ENCODE results near the gene NPFFR1. TPM values are rescaled to one million over a fixed set of nuclear protein-coding genes. Genes with fewer than 3 reads are reported as not detected.

Gene NPFFR1
- total RNA-seq, 1 donor from 2014 or later: not detected

GRCh38 chr10:70297224-70297623 lies 13.4 kb upstream of the NPFFR1 start:
- H3K9me3 ChIP-seq (ENCODE audit: low read depth): no peaks in the 10 kb centered on the region
- Mint-ChIP-seq H3K36me3 (no peaks in the 10 kb centered on the region), H3K27ac (peak overlapping the region; percentile 61), H3K4me3 (no peak overlapping the region), H3K4me1 (peaks cover 4% of the 10 kb centered on the region), H3K9me3 (no peaks in the 10 kb centered on the region), H3K27me3 (ENCODE audit: insufficient read depth, low read depth) (peaks cover 2% of the 10 kb centered on the region)
- no peak overlapping the region for H3K9ac ChIP-seq
- no peak overlapping the region for H3K4me2 ChIP-seq
- H3K27ac ChIP-seq: no peak overlapping the region
- peaks cover 5% of the 10 kb centered on the region for H4K20me1 ChIP-seq (ENCODE audit: low read depth)
- no peaks in the 10 kb centered on the region for H3K27me3 ChIP-seq
- H3K79me2 ChIP-seq (ENCODE audit: low read depth): no peaks in the 10 kb centered on the region
- H3K4me1 ChIP-seq: no peaks in the 10 kb centered on the region
- no peak overlapping the region for H3K4me3 ChIP-seq
- DNase-seq (ENCODE audit: low spot score): no peak
- TF ChIP-seq EZH2 (IDR thresholded peaks at IDR 0.05) (no peak), EZH2phosphoT487 (IDR thresholded peaks at IDR 0.05) (no peak)
- TF ChIP-seq, protein P1, sequence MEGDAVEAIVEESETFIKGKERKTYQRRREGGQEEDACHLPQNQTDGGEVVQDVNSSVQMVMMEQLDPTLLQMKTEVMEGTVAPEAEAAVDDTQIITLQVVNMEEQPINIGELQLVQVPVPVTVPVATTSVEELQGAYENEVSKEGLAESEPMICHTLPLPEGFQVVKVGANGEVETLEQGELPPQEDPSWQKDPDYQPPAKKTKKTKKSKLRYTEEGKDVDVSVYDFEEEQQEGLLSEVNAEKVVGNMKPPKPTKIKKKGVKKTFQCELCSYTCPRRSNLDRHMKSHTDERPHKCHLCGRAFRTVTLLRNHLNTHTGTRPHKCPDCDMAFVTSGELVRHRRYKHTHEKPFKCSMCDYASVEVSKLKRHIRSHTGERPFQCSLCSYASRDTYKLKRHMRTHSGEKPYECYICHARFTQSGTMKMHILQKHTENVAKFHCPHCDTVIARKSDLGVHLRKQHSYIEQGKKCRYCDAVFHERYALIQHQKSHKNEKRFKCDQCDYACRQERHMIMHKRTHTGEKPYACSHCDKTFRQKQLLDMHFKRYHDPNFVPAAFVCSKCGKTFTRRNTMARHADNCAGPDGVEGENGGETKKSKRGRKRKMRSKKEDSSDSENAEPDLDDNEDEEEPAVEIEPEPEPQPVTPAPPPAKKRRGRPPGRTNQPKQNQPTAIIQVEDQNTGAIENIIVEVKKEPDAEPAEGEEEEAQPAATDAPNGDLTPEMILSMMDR (IDR thresholded peaks at IDR 0.05): no peak
- no peak overlapping the region for H2AFZ ChIP-seq (replicated peaks)
- H3K36me3 ChIP-seq: no peaks in the 10 kb centered on the region
- peaks cover 5% of the 10 kb centered on the region for H3F3A ChIP-seq (ENCODE audit: low read depth)

DNA sequence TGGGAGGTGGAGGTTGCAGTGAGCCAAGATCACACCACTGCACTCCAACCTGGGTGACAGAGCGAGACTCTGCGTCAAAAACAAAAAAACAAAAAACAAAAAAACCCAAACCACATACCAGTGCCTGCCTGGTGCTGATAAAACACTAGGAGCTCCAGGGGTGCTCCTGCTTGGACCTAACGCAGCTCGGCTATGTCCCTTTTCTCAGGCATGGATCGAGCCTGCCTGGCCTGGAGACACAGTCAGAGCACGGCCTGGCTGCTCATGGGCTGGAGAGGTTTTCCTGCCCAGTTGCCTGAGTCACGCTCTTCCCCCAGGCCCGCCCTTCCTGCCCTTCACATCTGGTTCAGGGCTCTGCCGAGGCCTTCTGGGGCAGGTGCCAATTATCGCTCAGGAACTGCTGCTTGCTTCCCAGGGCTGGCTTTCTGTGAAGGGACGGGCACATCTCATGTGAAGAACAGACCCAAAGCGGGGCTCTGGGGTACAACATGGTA lies 12.6 kb upstream of the NPFFR1 start:
- H3K27me3 Mint-ChIP-seq (ENCODE audit: insufficient read depth, low read depth): peaks cover 2% of the 10 kb centered on the region
- H3K4me1 ChIP-seq: no peaks in the 10 kb centered on the region
- H3K4me3 Mint-ChIP-seq: no peak overlapping the region
- peaks cover 5% of the 10 kb centered on the region for H4K20me1 ChIP-seq (ENCODE audit: low read depth)
- H2AFZ ChIP-seq (replicated peaks): no peak overlapping the region
- TF ChIP-seq, protein P1 (IDR thresholded peaks at IDR 0.05): no peak
- no peak for TF ChIP-seq EZH2 (IDR thresholded peaks at IDR 0.05)
- no peak for TF ChIP-seq EZH2phosphoT487 (IDR thresholded peaks at IDR 0.05)
- H3K27ac ChIP-seq: peak overlapping the region; percentile 20
- peaks cover 5% of the 10 kb centered on the region for H3F3A ChIP-seq (ENCODE audit: low read depth)
- H3K27me3 ChIP-seq: no peaks in the 10 kb centered on the region
- H3K36me3 ChIP-seq: no peaks in the 10 kb centered on the region
- DNase-seq (ENCODE audit: low spot score): no peak
- H3K4me3 ChIP-seq: no peak overlapping the region
- H3K9me3 ChIP-seq (ENCODE audit: low read depth): no peaks in the 10 kb centered on the region
- no peak overlapping the region for H3K27ac Mint-ChIP-seq
- H3K9ac ChIP-seq: no peak overlapping the region
- no peaks in the 10 kb centered on the region for H3K79me2 ChIP-seq (ENCODE audit: low read depth)
- H3K36me3 Mint-ChIP-seq: no peaks in the 10 kb centered on the region
- no peak overlapping the region for H3K4me2 ChIP-seq
- no peaks in the 10 kb centered on the region for H3K9me3 Mint-ChIP-seq
- peaks cover 4% of the 10 kb centered on the region for H3K4me1 Mint-ChIP-seq

DNA sequence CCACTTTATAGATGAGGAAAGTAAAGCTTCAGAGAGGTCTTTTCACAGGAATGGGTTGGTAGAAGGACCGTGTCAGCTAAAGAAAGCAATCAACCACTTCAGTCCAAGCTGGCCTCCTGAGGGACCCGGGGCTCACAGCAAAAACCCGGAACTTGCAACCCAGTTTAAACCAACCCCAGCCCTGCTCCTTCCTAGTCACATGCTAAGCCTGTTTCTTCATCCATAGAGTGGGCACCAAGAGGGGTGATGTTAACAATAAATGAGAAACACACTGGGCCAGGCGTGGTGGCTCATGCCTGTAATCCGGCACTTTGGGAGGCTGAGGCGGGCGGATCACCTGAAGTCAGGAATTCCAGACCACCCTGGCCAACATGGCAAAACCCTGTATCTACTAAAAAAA lies 12.1 kb upstream of the NPFFR1 start:
- no peaks in the 10 kb centered on the region for H3K27me3 ChIP-seq
- H3K36me3 Mint-ChIP-seq: no peaks in the 10 kb centered on the region
- H3K9ac ChIP-seq: no peak overlapping the region
- no peak overlapping the region for H3K4me2 ChIP-seq
- H3K4me1 Mint-ChIP-seq: peaks cover 4% of the 10 kb centered on the region
- no peak overlapping the region for H3K4me3 ChIP-seq
- H4K20me1 ChIP-seq (ENCODE audit: low read depth): peaks cover 5% of the 10 kb centered on the region
- H3K79me2 ChIP-seq (ENCODE audit: low read depth): no peaks in the 10 kb centered on the region
- peaks cover 2% of the 10 kb centered on the region for H3K27me3 Mint-ChIP-seq (ENCODE audit: insufficient read depth, low read depth)
- no peak overlapping the region for H2AFZ ChIP-seq (replicated peaks)
- no peak overlapping the region for H3K4me3 Mint-ChIP-seq
- H3K36me3 ChIP-seq: no peaks in the 10 kb centered on the region
- no peaks in the 10 kb centered on the region for H3K4me1 ChIP-seq
- H3K9me3 ChIP-seq (ENCODE audit: low read depth): no peaks in the 10 kb centered on the region
- no peak overlapping the region for H3K27ac Mint-ChIP-seq
- H3K9me3 Mint-ChIP-seq: no peaks in the 10 kb centered on the region
- peaks cover 5% of the 10 kb centered on the region for H3F3A ChIP-seq (ENCODE audit: low read depth)
- no peak for DNase-seq (ENCODE audit: low spot score)
- H3K27ac ChIP-seq: no peak overlapping the region
- TF ChIP-seq, protein P1 (IDR thresholded peaks at IDR 0.05): no peak
- TF ChIP-seq EZH2phosphoT487 (IDR thresholded peaks at IDR 0.05) (no peak), EZH2 (IDR thresholded peaks at IDR 0.05) (no peak)

All from neural progenitor cell (in vitro differentiated cells).